SK-N-SH treated with all-trans-retinoic acid at 6 μM for 48 hours (cell line): ENCODE results near the gene SP2.

ENCODE experiments used
- ATAC-seq: fragments of 200-7000 bp; cut with Tn5 transposase; 3 replicates; pipeline ENCODE4 v1.9.1; 2020; ENCODE audit warnings: mild to moderate bottlenecking, moderate library complexity
- ARNTL ChIP-seq: fragments of 450-650 bp; formaldehyde crosslinking; IDR thresholded peaks from 2 replicates; pipeline ENCODE4 v1.5.0; 2020; ENCODE audit warnings: low read depth, mild to moderate bottlenecking, moderate library complexity, borderline replicate concordance
- BACH2 ChIP-seq: fragments of 250-450 bp; sonication (Bioruptor Pico); IDR thresholded peaks from 2 replicates; pipeline ENCODE4 v1.9.0; 2021; ENCODE audit warnings: mild to moderate bottlenecking, borderline replicate concordance
- CSRNP3 ChIP-seq: fragments of 250-450 bp; sonication (Bioruptor Pico); IDR thresholded peaks from 2 replicates; pipeline ENCODE4 v1.5.1; 2021; ENCODE audit warnings: mild to moderate bottlenecking, moderate library complexity
- GLIS3 ChIP-seq: fragments of 250-450 bp; sonication (Bioruptor Pico); IDR thresholded peaks from 2 replicates; pipeline ENCODE4 v1.5.0; 2020; ENCODE audit warnings: mild to moderate bottlenecking, moderate library complexity
- ISL1 ChIP-seq: fragments of 250-450 bp; sonication (Bioruptor Pico); IDR thresholded peaks from 2 replicates; pipeline ENCODE4 v2.1.2; 2022; ENCODE audit warnings: mild to moderate bottlenecking, moderate library complexity
- OSR1 ChIP-seq: fragments of 250-450 bp; sonication (Bioruptor Pico); IDR thresholded peaks from 2 replicates; pipeline ENCODE4 v1.8.0; 2022; ENCODE audit warnings: moderate library complexity, mild to moderate bottlenecking, inconsistent platforms
- PATZ1 ChIP-seq: fragments of 250-450 bp; sonication (Bioruptor Pico); IDR thresholded peaks from 2 replicates; pipeline ENCODE4 v1.8.0; 2020; ENCODE audit warnings: mild to moderate bottlenecking, moderate library complexity, borderline replicate concordance
- POU6F1 ChIP-seq: fragments of 250-450 bp; sonication (Bioruptor Pico); IDR thresholded peaks from 2 replicates; pipeline ENCODE4 v1.8.0; 2021; ENCODE audit warnings: low read depth, mild to moderate bottlenecking, moderate library complexity, borderline replicate concordance
- PPARA ChIP-seq: fragments of 250-450 bp; sonication (Bioruptor Pico); IDR thresholded peaks from 2 replicates; pipeline ENCODE4 v1.5.0; 2020; ENCODE audit warnings: mild to moderate bottlenecking, borderline replicate concordance
- RARB ChIP-seq: fragments of 250-450 bp; sonication (Bioruptor Pico); IDR thresholded peaks from 2 replicates; pipeline ENCODE4 v1.8.0; 2021; ENCODE audit warnings: mild to moderate bottlenecking, moderate library complexity
- TCF4 ChIP-seq: fragments of 250-450 bp; sonication (Bioruptor Pico); IDR thresholded peaks from 2 replicates; pipeline ENCODE4 v1.8.0; 2021; ENCODE audit warnings: mild to moderate bottlenecking, moderate library complexity, borderline replicate concordance
- TOX ChIP-seq: fragments of 250-450 bp; sonication (Bioruptor Pico); IDR thresholded peaks from 2 replicates; pipeline ENCODE4 v1.8.0; 2021; ENCODE audit warnings: mild to moderate bottlenecking, moderate library complexity, borderline replicate concordance
- TSHZ2 ChIP-seq: fragments of 250-450 bp; sonication (Bioruptor Pico); IDR thresholded peaks from 2 replicates; pipeline ENCODE4 v1.5.0; 2020; ENCODE audit warnings: mild to moderate bottlenecking, moderate library complexity
- ZC3H10 ChIP-seq: fragments of 250-450 bp; sonication (Bioruptor Pico); IDR thresholded peaks from 2 replicates; pipeline ENCODE4 v1.5.1; 2021; ENCODE audit warnings: mild to moderate bottlenecking, moderate library complexity
- ZFP3 ChIP-seq: fragments of 250-450 bp; sonication (Bioruptor Pico); IDR thresholded peaks from 2 replicates; pipeline ENCODE4 v1.5.0; 2020; ENCODE audit warnings: mild to moderate bottlenecking, moderate library complexity
- ZNF565 ChIP-seq: fragments of 450-650 bp; formaldehyde crosslinking; conservative IDR thresholded peaks from 2 replicates; pipeline ENCODE4 v1.5.0; 2020; ENCODE audit warnings: low read depth, mild to moderate bottlenecking, moderate library complexity
- ZNF70 ChIP-seq: fragments of 450-650 bp; formaldehyde crosslinking; IDR thresholded peaks from 2 replicates; pipeline ENCODE4 v1.5.0; 2020; ENCODE audit warnings: mild to moderate bottlenecking, moderate library complexity
- ZNF8 ChIP-seq: fragments of 450-650 bp; formaldehyde crosslinking; IDR thresholded peaks from 2 replicates; pipeline ENCODE4 v1.5.0; 2020; ENCODE audit warnings: mild to moderate bottlenecking, moderate library complexity

SP2 gene

GRCh38 chr17:47866941-47867340 lies 29.1 kb upstream of the SP2 start:
- no peak for ATAC-seq
- TF ChIP-seq ZC3H10 (CRISPR knock-in tag): no peak
- TF ChIP-seq GLIS3 (CRISPR knock-in tag): no peak
- no peak for TF ChIP-seq ARNTL
- no peak for TF ChIP-seq ZNF70 (CRISPR knock-in tag)
- TF ChIP-seq TOX (CRISPR knock-in tag): no peak
- TF ChIP-seq POU6F1 (CRISPR knock-in tag): no peak
- TF ChIP-seq, all 23 proteins: peak for 0

GRCh38 chr17:47867813-47868533 lies 28.1 kb upstream of the SP2 start:
- TF ChIP-seq OSR1 (CRISPR knock-in tag) (no peak), POU6F1 (CRISPR knock-in tag) (no peak), PATZ1 (CRISPR knock-in tag) (no peak), PPARA (no peak), ZC3H10 (CRISPR knock-in tag) (no peak)
- no peak for ATAC-seq

GRCh38 chr17:47869114-47869513 lies 26.9 kb upstream of the SP2 start:
- no peak for ATAC-seq
- TF ChIP-seq GLIS3 (CRISPR knock-in tag): no peak
- TF ChIP-seq PATZ1 (CRISPR knock-in tag): no peak
- TF ChIP-seq ZNF70 (CRISPR knock-in tag): no peak
- TF ChIP-seq ZC3H10 (CRISPR knock-in tag): no peak
- no peak for TF ChIP-seq ZNF8 (CRISPR knock-in tag)

- no peak for ATAC-seq
- TF ChIP-seq BACH2 (CRISPR knock-in tag) (no peak), ZNF8 (CRISPR knock-in tag) (no peak), GLIS3 (CRISPR knock-in tag) (no peak), ZNF565 (CRISPR knock-in tag) (no peak), TSHZ2 (no peak), RARB (CRISPR knock-in tag) (no peak), CSRNP3 (CRISPR knock-in tag) (no peak), POU6F1 (CRISPR knock-in tag) (no peak), ISL1 (no peak), ZFP3 (no peak), TCF4 (CRISPR knock-in tag) (no peak)
Measured at GRCh38 chr17:47870056-47870455, 26.0 kb upstream of the SP2 start.
